PC-3 (cell line): ENCODE data around the gene SLC25A39.

Experiments
- EZH2 ChIP-seq: fragments of 300-600 bp; sonication (generic); IDR thresholded peaks from one replicate; pipeline ENCODE4 v1.6.1; 2017; ENCODE audit warnings: antibody characterized with exemption, mild to moderate bottlenecking, low read length; ENCODE audit not compliant: unreplicated experiment
- EZH2phosphoT487 ChIP-seq: fragments of 300-600 bp; sonication (generic); IDR thresholded peaks from 2 replicates; pipeline ENCODE4 v1.6.1; 2018; ENCODE audit warnings: mild to moderate bottlenecking, antibody characterized with exemption, low read length, borderline replicate concordance
- TF ChIP-seq, protein P1 (sequence below): fragments of 300-600 bp; sonication (generic); conservative IDR thresholded peaks from 2 replicates; pipeline ENCODE4 v1.5.1; 2017; ENCODE audit warnings: antibody characterized with exemption, low read depth, mild to moderate bottlenecking, low read length

DNA sequence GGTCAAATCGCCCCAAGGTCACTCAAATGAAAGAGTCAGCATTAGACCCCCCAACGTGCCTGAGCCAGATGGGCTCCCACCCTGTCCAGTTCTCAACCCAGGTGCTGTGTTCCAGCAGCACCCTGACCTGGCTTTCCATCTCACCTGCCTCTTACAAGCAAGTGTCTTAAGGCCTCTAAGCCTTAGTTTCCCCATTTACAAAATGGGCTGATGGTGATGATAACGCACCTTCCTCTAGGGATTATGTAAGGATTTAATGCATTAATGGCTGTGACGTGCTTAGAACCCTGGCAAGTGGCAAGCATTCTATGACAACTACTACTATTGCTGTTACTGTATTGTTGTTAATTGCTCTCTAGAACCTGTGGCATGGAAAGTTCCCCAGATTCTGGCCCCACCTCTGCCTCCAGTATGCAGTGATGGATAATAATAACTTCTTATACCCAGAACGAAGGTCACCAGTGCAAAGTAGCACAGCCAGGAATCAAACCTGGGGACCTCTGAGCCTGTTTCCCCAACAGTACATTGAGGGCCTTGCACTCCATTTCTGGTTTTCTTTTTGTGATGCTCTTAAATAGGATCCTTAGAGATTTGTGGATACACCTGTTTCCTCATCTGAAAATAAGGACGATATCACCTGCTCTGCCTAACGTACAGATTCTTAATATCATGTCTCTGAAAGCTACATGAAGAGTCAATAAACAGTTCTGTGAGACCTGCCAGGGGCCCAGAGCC, 3.3 kb upstream of the SLC25A39 start:
- TF ChIP-seq, protein P1, sequence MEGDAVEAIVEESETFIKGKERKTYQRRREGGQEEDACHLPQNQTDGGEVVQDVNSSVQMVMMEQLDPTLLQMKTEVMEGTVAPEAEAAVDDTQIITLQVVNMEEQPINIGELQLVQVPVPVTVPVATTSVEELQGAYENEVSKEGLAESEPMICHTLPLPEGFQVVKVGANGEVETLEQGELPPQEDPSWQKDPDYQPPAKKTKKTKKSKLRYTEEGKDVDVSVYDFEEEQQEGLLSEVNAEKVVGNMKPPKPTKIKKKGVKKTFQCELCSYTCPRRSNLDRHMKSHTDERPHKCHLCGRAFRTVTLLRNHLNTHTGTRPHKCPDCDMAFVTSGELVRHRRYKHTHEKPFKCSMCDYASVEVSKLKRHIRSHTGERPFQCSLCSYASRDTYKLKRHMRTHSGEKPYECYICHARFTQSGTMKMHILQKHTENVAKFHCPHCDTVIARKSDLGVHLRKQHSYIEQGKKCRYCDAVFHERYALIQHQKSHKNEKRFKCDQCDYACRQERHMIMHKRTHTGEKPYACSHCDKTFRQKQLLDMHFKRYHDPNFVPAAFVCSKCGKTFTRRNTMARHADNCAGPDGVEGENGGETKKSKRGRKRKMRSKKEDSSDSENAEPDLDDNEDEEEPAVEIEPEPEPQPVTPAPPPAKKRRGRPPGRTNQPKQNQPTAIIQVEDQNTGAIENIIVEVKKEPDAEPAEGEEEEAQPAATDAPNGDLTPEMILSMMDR, result no peak
- TF ChIP-seq EZH2phosphoT487, result no peak
- no peak for TF ChIP-seq EZH2
